Esophagus squamous epithelium (tissue), 4 donors: Measurements from ENCODE around the gene PLCB1.

ENCODE experiments used
- POLR2A ChIP-seq, 4 donors: fragments of 450-650 bp; IDR thresholded peaks; one replicate each; pipeline ENCODE4 v1.6.1; 2017; ENCODE audit warnings: antibody characterized with exemption in 4 of 4, mild to moderate bottlenecking in 4 of 4, moderate library complexity in 3 of 4
- TF ChIP-seq, protein P1 (sequence below), 6 experiments: fragments of 450-650 bp in 4 of 6; fragments of 200-600 bp in 2 of 6; sonication (generic) in 2 of 6; IDR thresholded peaks; one replicate each; pipeline ENCODE4 v1.5.1; 2016 to 2019; ENCODE audit warnings: antibody characterized with exemption in 6 of 6, mild to moderate bottlenecking in 4 of 6, moderate library complexity in 4 of 6

- TF ChIP-seq, protein P1, sequence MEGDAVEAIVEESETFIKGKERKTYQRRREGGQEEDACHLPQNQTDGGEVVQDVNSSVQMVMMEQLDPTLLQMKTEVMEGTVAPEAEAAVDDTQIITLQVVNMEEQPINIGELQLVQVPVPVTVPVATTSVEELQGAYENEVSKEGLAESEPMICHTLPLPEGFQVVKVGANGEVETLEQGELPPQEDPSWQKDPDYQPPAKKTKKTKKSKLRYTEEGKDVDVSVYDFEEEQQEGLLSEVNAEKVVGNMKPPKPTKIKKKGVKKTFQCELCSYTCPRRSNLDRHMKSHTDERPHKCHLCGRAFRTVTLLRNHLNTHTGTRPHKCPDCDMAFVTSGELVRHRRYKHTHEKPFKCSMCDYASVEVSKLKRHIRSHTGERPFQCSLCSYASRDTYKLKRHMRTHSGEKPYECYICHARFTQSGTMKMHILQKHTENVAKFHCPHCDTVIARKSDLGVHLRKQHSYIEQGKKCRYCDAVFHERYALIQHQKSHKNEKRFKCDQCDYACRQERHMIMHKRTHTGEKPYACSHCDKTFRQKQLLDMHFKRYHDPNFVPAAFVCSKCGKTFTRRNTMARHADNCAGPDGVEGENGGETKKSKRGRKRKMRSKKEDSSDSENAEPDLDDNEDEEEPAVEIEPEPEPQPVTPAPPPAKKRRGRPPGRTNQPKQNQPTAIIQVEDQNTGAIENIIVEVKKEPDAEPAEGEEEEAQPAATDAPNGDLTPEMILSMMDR (IDR thresholded peaks at IDR 0.05), result no peak
- no peak for TF ChIP-seq POLR2A (IDR thresholded peaks at IDR 0.05)
Measured at GRCh38 chr20:8220716-8221115, 88.7 kb downstream of the PLCB1 start.
